B cell (primary cell): ENCODE measurements around the gene PKD2L2. TPM values are rescaled to one million over a fixed set of nuclear protein-coding genes. Genes with fewer than 3 reads are reported as not detected.

Experiments
- ATAC-seq: fragments of 200-7000 bp; cut with Tn5 transposase; one replicate; pipeline ENCODE4 v1.10.0; 2021; ENCODE audit warnings: low read depth, mild to moderate bottlenecking, moderate number of reproducible peaks, moderate library complexity
- CTCF ChIA-PET: fragments of 350-600 bp; sonication (Branson Sonifier 250); formaldehyde crosslinking; loops from one replicate; lab custom pipeline; 2021; ENCODE audit warnings: antibody characterized with exemption, inconsistent platforms; lab: Charles Lee
- POLR2A ChIA-PET: fragments of 350-600 bp; sonication (Branson Sonifier 250); formaldehyde crosslinking; loops from one replicate; lab custom pipeline; 2021; ENCODE audit warnings: antibody characterized with exemption; lab: Charles Lee
- DNase-seq: peaks from one replicate; pipeline ENCODE4 v3.0.0; 2013
- H2AFZ ChIP-seq: 2 replicates; pipeline ENCODE4 v1.6.1; 2012; ENCODE audit warnings: mild to moderate bottlenecking, low read depth, low read length; ENCODE audit not compliant: insufficient read depth, poor library complexity, severe bottlenecking
- H3K27ac ChIP-seq, 2 donors: 1 replicate in 1 of 2; 2 replicates in 1 of 2; pipeline ENCODE4 v1.5.1; 2012 to 2013; ENCODE audit warnings: low read length in 2 of 2, mild to moderate bottlenecking in 2 of 2, moderate library complexity in 1 of 2
- H3K27me3 ChIP-seq, 4 experiments: fragments of 200-600 bp in 1 of 4; sonication (generic) in 1 of 4; replicated peaks in 1 of 4; 1 replicate in 2 of 4; 2 replicates in 2 of 4; pipeline versions ENCODE4 v1.6.1 to v1.7.0; 2013 to 2016; ENCODE audit warnings: low read length in 3 of 4, mild to moderate bottlenecking in 2 of 4, mixed read lengths in 1 of 4, moderate library complexity in 1 of 4; ENCODE audit not compliant: insufficient read depth in 4 of 4, control insufficient read depth in 3 of 4; ENCODE audit errors: control extremely low read depth in 1 of 4
- H3K36me3 ChIP-seq, 2 experiments: replicated peaks in 1 of 2; 1 replicate in 1 of 2; 2 replicates in 1 of 2; pipeline versions ENCODE4 v1.6.1 to v1.7.1; 2013; ENCODE audit warnings: low read length in 1 of 2; ENCODE audit not compliant: insufficient read depth in 2 of 2, control insufficient read depth in 1 of 2; ENCODE audit errors: control extremely low read depth in 1 of 2, extremely low read depth in 1 of 2
- H3K4me1 ChIP-seq, 2 donors: fragments of 200-600 bp in 1 of 2; sonication (generic) in 1 of 2; 1 replicate in 1 of 2; 2 replicates in 1 of 2; pipeline versions ENCODE4 v1.5.1 to v1.6.1; 2013 to 2017; ENCODE audit warnings: low read length in 2 of 2; ENCODE audit not compliant: control insufficient read depth in 2 of 2, insufficient read depth in 2 of 2
- H3K4me2 ChIP-seq: replicated peaks from 2 replicates; pipeline ENCODE3; 2012; ENCODE audit warnings: mild to moderate bottlenecking, low read depth, low read length; ENCODE audit not compliant: poor library complexity, severe bottlenecking
- H3K4me3 ChIP-seq, 5 experiments: fragments of 200-600 bp in 1 of 5; sonication (generic) in 1 of 5; 1 replicate in 3 of 5; 2 replicates in 2 of 5; pipeline versions ENCODE4 v1.5.1 to v1.7.0; 2011 to 2016; ENCODE audit warnings: low read length in 4 of 5, mild to moderate bottlenecking in 4 of 5, low read depth in 2 of 5, control low read depth in 1 of 5, moderate library complexity in 1 of 5; ENCODE audit not compliant: insufficient read depth in 1 of 5; ENCODE audit errors: control extremely low read depth in 1 of 5, extremely low read depth in 1 of 5
- H3K79me2 ChIP-seq: fragments of 200-600 bp; sonication (generic); one replicate; pipeline ENCODE4 v1.6.0; 2016; ENCODE audit warnings: low read length; ENCODE audit not compliant: control insufficient read depth, insufficient read depth
- H3K9ac ChIP-seq: fragments of 200-600 bp; sonication (generic); 2 replicates; pipeline ENCODE4 v1.6.1; 2017; ENCODE audit warnings: mild to moderate bottlenecking, low read length, moderate library complexity
- H3K9me3 ChIP-seq, 3 donors: one replicate each; pipeline versions ENCODE4 v1.6.1 to v1.7.1; 2013; ENCODE audit warnings: low read length in 2 of 3; ENCODE audit not compliant: control insufficient read depth in 2 of 3, insufficient read depth in 1 of 3; ENCODE audit errors: control extremely low read depth in 1 of 3
- H4K20me1 ChIP-seq: 2 replicates; pipeline ENCODE4 v1.6.0; 2012; ENCODE audit warnings: mild to moderate bottlenecking, low read length; ENCODE audit not compliant: insufficient read depth, control insufficient read depth, poor library complexity, severe bottlenecking
- H3K27ac Mint-ChIP-seq: one replicate; pipeline ENCODE4 v1.8.0; 2021; ENCODE audit warnings: mixed read lengths
- H3K27me3 Mint-ChIP-seq: one replicate; pipeline ENCODE4 v1.8.0; 2021; ENCODE audit warnings: mixed read lengths
- H3K4me1 Mint-ChIP-seq: one replicate; pipeline ENCODE4 v1.8.0; 2021; ENCODE audit warnings: mixed read lengths
- H3K4me3 Mint-ChIP-seq: one replicate; pipeline ENCODE4 v1.8.0; 2021; ENCODE audit warnings: mixed read lengths
- H3K9me3 Mint-ChIP-seq: one replicate; pipeline ENCODE4 v1.8.0; 2022; ENCODE audit warnings: mixed read lengths; ENCODE audit not compliant: insufficient read depth
- CTCF ChIP-seq: fragments of 200-600 bp; IDR thresholded peaks from one replicate; pipeline ENCODE4 v1.8.0; 2022; ENCODE audit warnings: antibody characterized with exemption, mild to moderate bottlenecking
- EZH2 ChIP-seq: IDR thresholded peaks from 2 replicates; pipeline ENCODE4 v1.6.1; 2012; ENCODE audit warnings: borderline replicate concordance, low read depth, mild to moderate bottlenecking, moderate library complexity, low read length; ENCODE audit not compliant: insufficient read depth, poor library complexity, severe bottlenecking
- WGBS: methylation state at CpG from one replicate; pipeline ENCODE4 v1.1.5; 2013; ENCODE audit warnings: missing lambda C conversion rate; ENCODE audit not compliant: insufficient coverage; 5-methylcytosine and 5-hydroxymethylcytosine counted together
- intact Hi-C: fragments of 100-400 bp; cut with micrococcal nuclease; formaldehyde crosslinking; loops from one replicate; pipeline ENCODE4 v1.10.0; 2022
- polyA plus RNA-seq: library from polyadenylated mRNA; depleted of rRNA; stranded (reverse); fragments of >200 nt; gene quantifications from 2 replicates; pipeline ENCODE4 v1.2.3, GENCODE V29; 2012
- total RNA-seq, 2 donors: library from RNA; stranded (reverse); fragments of 120-200 nt in 1 of 2; gene quantifications; 1 replicate in 1 of 2; 2 replicates in 1 of 2; pipeline versions ENCODE4 v1.2.3 to v1.2.4, GENCODE V29; 2013 to 2022

Gene PKD2L2
- total and polyA plus RNA-seq, 2 donors (not counting 1 experiment from before 2014, with no cell fraction given), result 0.12 to 0.37 TPM

GRCh38 chr5:137975208-137975607 lies 86.0 kb downstream of the PKD2L2 start:
- whole genome bisulfite sequencing, result 88% methylated on average over 3 of the region's 3 CpGs
- CTCF ChIA-PET, result no interaction called here

GRCh38 chr5:137989419-137989818 lies 100.2 kb downstream of the PKD2L2 start:
- Mint-ChIP-seq H3K9me3 (no peaks in the 10 kb centered on the region), H3K4me1 (peaks cover 12% of the 10 kb centered on the region), H3K27me3 (no peaks in the 10 kb centered on the region), H3K27ac (no peak overlapping the region), H3K4me3 (no peak overlapping the region)
- H3K4me3 ChIP-seq, result no peak overlapping the region
- H3K79me2 ChIP-seq, result peaks cover 67% of the 10 kb centered on the region
- H3K4me2 ChIP-seq, result no peak overlapping the region
- ATAC-seq (no peak), DNase-seq (no peak)
- H3K9ac ChIP-seq, result no peak overlapping the region
- WGBS, result no CpG with 5 or more reads among the region's 5 CpGs
- no peaks in the 10 kb centered on the region for H3K9me3 ChIP-seq
- TF ChIP-seq EZH2 (no peak), CTCF (no peak)
- H3K27me3 ChIP-seq, result no peaks in the 10 kb centered on the region
- intact Hi-C loops, result loop anchor here (5.0 kb wide), 1 partner anchor 33 kb away; no protein-coding TSS in a partner anchor
- peaks cover 24% of the 10 kb centered on the region for H4K20me1 ChIP-seq
- ChIA-PET POLR2A (no interaction called here), CTCF (interaction anchor here (1.0 to 1.6 kb wide), 2 partner anchors 9 to 210 kb away, joined by 3 to 4 read pairs; no protein-coding TSS in a partner anchor)
- no peaks in the 10 kb centered on the region for H3K4me1 ChIP-seq
- no peak overlapping the region for H2AFZ ChIP-seq
- H3K36me3 ChIP-seq, result peaks cover 17 to 42% of the 10 kb centered on the region in 2 experiments
- no peak overlapping the region for H3K27ac ChIP-seq

More at GRCh38 chr5:137975208-137975607, 86.0 kb downstream of the PKD2L2 start:
- Histone ChIP-seq H3K36me3 (peaks cover 5 to 41% of the 10 kb centered on the region in 2 experiments), H4K20me1 (no peaks in the 10 kb centered on the region), H3K4me3 (no peak overlapping the region), H3K4me2 (no peak overlapping the region), H3K27me3 (no peaks in the 10 kb centered on the region), H2AFZ (no peak overlapping the region), H3K27ac (no peak overlapping the region), H3K9me3 (no peaks in the 10 kb centered on the region), H3K4me1 (no peaks in the 10 kb centered on the region), H3K79me2 (peaks cover 37% of the 10 kb centered on the region), H3K9ac (no peak overlapping the region)
- intact Hi-C loops, result no loop called here
- ATAC-seq, result no peak
- Mint-ChIP-seq H3K9me3 (peaks cover 5% of the 10 kb centered on the region), H3K4me1 (no peaks in the 10 kb centered on the region), H3K27ac (no peak overlapping the region), H3K4me3 (no peak overlapping the region), H3K27me3 (no peaks in the 10 kb centered on the region)
- DNase-seq, result no peak
- no peak for TF ChIP-seq EZH2
- no peak for TF ChIP-seq CTCF
- POLR2A ChIA-PET, result no interaction called here

Other genes with a start within 250 kb of the PKD2L2 start
- gene KLHL3, start 153.4 kb upstream of the PKD2L2 start, total RNA-seq, result 4.5 and 10.4 TPM in 2 replicates
- 3.3 and 5.0 TPM in 2 replicates for gene KLHL3, start 153.4 kb upstream of the PKD2L2 start, polyA plus RNA-seq
- gene HNRNPA0, start 135.1 kb upstream of the PKD2L2 start, total RNA-seq, result 29.6 and 31.5 TPM in 2 replicates
- gene HNRNPA0, start 135.1 kb upstream of the PKD2L2 start, polyA plus RNA-seq, result 34.2 and 36.5 TPM in 2 replicates
- gene MYOT, start 21.6 kb upstream of the PKD2L2 start, total RNA-seq, result not detected in 2 replicates
- not detected in 2 replicates for gene MYOT, start 21.6 kb upstream of the PKD2L2 start, polyA plus RNA-seq
- 118 and 127 TPM in 2 replicates for gene FAM13B, start 143.6 kb downstream of the PKD2L2 start, total RNA-seq
- 17.3 and 24.9 TPM in 2 replicates for gene FAM13B, start 143.6 kb downstream of the PKD2L2 start, polyA plus RNA-seq
- gene WNT8A, start 194.6 kb downstream of the PKD2L2 start, total RNA-seq, result not detected in 2 replicates
- gene WNT8A, start 194.6 kb downstream of the PKD2L2 start, polyA plus RNA-seq, result not detected in 2 replicates
- not detected in 2 replicates for gene NME5, start 250.0 kb downstream of the PKD2L2 start, total RNA-seq
- gene NME5, start 250.0 kb downstream of the PKD2L2 start, polyA plus RNA-seq, result not detected in 2 replicates